ENCODE data around the gene PRSS48. TPM values are rescaled to one million over a fixed set of nuclear protein-coding genes. Genes with fewer than 3 reads are reported as not detected.

The PRSS48 gene
- total RNA-seq, 2 donors from 2014 or later, result not detected

GRCh38 chr4:151302432-151302831 lies 25.5 kb downstream of the PRSS48 start:
- Histone ChIP-seq H3K4me3 (no peak overlapping the region), H3K36me3 (no peaks in the 10 kb centered on the region), H3K27me3 (no peaks in the 10 kb centered on the region), H3K9me3 (no peaks in the 10 kb centered on the region), H3K4me1 (peaks cover 5% of the 10 kb centered on the region), H3K9ac (ENCODE audit: low read depth in 2 of 2, low read length in 2 of 2) (no peak overlapping the region), H3K27ac (no peak overlapping the region)
- intact Hi-C loops (cut with DNase I), result no loop called here
- no peak for TF ChIP-seq CTCF (IDR thresholded peaks at IDR 0.05)
- DNase-seq, result no peak

DNA sequence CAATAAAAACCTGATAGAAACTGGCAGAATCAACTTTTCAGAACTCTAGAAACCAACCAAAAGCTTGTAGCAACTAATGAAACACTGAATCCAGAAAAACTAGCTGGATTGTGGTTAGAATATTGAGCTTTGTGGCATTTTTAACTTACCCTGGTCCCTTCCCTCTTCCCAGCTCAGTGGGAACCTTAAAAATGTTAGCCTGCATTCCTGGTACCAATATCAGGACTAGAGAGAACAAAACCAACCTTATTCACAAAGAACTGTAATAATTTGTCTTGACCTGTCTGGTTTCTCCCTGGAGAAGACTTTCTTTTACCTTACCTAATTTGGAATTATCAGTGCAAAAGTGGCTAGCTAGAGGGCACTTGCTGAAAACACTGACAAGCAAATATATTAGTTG lies 27.3 kb downstream of the PRSS48 start:
- no peaks in the 10 kb centered on the region for H3K36me3 ChIP-seq
- no peaks in the 10 kb centered on the region for H3K9me3 ChIP-seq
- no peak overlapping the region for H3K9ac ChIP-seq (ENCODE audit: low read depth in 2 of 2, low read length in 2 of 2)
- intact Hi-C loops (cut with DNase I), result no loop called here
- TF ChIP-seq CTCF (IDR thresholded peaks at IDR 0.05), result no peak
- H3K4me3 ChIP-seq, result no peak overlapping the region
- no peaks in the 10 kb centered on the region for H3K27me3 ChIP-seq
- H3K27ac ChIP-seq, result no peak overlapping the region
- no peak for DNase-seq
- peaks cover 5% of the 10 kb centered on the region for H3K4me1 ChIP-seq

- no peak for DNase-seq
- TF ChIP-seq CTCF (IDR thresholded peaks at IDR 0.05), result no peak
- Histone ChIP-seq H3K27ac (no peak overlapping the region), H3K4me3 (no peak overlapping the region), H3K9ac (ENCODE audit: low read depth in 2 of 2, low read length in 2 of 2) (no peak overlapping the region), H3K9me3 (no peaks in the 10 kb centered on the region), H3K27me3 (no peaks in the 10 kb centered on the region), H3K36me3 (no peaks in the 10 kb centered on the region), H3K4me1 (peaks cover 5% of the 10 kb centered on the region)
- intact Hi-C loops (cut with DNase I), result no loop called here
Measured at GRCh38 chr4:151304755-151305154, 27.8 kb downstream of the PRSS48 start.

- Histone ChIP-seq H3K9me3 (no peaks in the 10 kb centered on the region), H3K36me3 (no peaks in the 10 kb centered on the region), H3K27ac (no peak overlapping the region), H3K4me3 (no peak overlapping the region), H3K4me1 (peaks cover 4% of the 10 kb centered on the region), H3K9ac (ENCODE audit: low read depth in 2 of 2, low read length in 2 of 2) (no peak overlapping the region), H3K27me3 (no peaks in the 10 kb centered on the region)
- intact Hi-C loops (cut with DNase I), result no loop called here
- TF ChIP-seq CTCF (IDR thresholded peaks at IDR 0.05), result no peak
- no peak for DNase-seq
Measured at GRCh38 chr4:151310124-151310728, 33.3 kb downstream of the PRSS48 start.

DNA sequence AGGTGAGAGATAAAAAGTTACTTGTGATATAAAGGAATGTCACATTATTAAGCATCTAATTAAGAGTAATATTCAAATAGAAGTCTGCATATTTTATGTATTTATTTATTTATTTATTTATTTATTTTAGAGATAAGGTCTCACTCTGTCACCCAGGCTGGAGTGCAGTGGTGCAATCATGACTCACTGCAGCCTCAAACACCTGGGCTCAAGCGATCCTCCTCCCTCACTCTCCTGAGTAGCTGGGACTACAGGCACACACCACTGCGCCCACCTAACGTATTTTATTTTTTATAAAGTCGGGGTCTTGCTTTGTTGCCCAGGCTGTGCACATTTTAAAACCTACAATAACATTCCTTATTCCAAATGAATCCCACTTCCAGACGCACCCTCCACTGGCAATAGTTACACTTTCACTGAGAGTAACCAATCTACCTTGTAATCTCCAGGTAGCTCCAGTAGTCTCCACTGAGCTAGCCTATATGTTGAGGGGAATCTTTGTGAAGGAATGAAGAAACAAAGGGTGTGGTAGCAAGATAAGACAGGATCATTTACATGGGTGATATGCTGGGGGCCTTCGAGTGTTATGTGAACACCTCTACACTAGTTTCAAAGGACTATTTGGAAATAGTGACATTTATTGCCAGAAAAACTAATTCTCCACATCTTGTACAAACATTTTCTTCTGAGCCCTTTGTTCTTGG lies 36.5 kb downstream of the PRSS48 start:
- Histone ChIP-seq H3K4me3 (no peak overlapping the region), H3K27me3 (no peaks in the 10 kb centered on the region), H3K4me1 (peaks cover 9% of the 10 kb centered on the region), H3K27ac (peak overlapping the region; percentile 35), H3K9me3 (no peaks in the 10 kb centered on the region), H3K9ac (ENCODE audit: low read depth in 2 of 2, low read length in 2 of 2) (peak overlapping the region in 1 of 2 donors; percentile 40), H3K36me3 (no peaks in the 10 kb centered on the region)
- DNase-seq, result no peak
- no peak for TF ChIP-seq CTCF (IDR thresholded peaks at IDR 0.05)
- intact Hi-C loops (cut with DNase I), result no loop called here
